ENCODE results near the gene OGT. TPM values are rescaled to one million over a fixed set of nuclear protein-coding genes. Genes with fewer than 3 reads are reported as not detected.

Gene OGT
- total and polyA plus RNA-seq, 5 experiments from 2014 or later, result 29.7 to 675 (median 32.7) TPM

Other genes with a start within 250 kb of the OGT start
- 100 to 1,000 TPM; 372 to 387 TPM for gene NONO, start 249.5 kb upstream of the OGT start, total RNA-seq
- gene NONO, start 249.5 kb upstream of the OGT start, polyA plus RNA-seq, result 100 to 1,000 TPM; 177 to 199 (median 193) TPM
- 1 to 10 TPM; 5.8 to 6.7 TPM for gene ITGB1BP2, start 231.4 kb upstream of the OGT start, total RNA-seq
- gene ITGB1BP2, start 231.4 kb upstream of the OGT start, polyA plus RNA-seq, result not detected
- gene TAF1, start 166.7 kb upstream of the OGT start, total RNA-seq, result 10 to 100 TPM; 82.0 to 84.7 TPM
- 10 to 100 TPM in 1 of 3 donors, 1 to 10 TPM in 2; 4.3 to 10.2 (median 9.9) TPM for gene TAF1, start 166.7 kb upstream of the OGT start, polyA plus RNA-seq
- gene GCNA, start 45.3 kb downstream of the OGT start, total RNA-seq, result 10 to 100 TPM; 11.6 to 12.1 TPM
- gene GCNA, start 45.3 kb downstream of the OGT start, polyA plus RNA-seq, result 1 to 10 TPM in 1 of 3 donors, under 1 TPM in 2; 0.34 to 1.3 (median 0.77) TPM
- gene CXCR3, start 85.4 kb downstream of the OGT start, total RNA-seq, result 10 to 100 TPM; 10.4 to 10.5 TPM
- 10 to 100 TPM; 23.5 to 34.7 (median 33.6) TPM for gene CXCR3, start 85.4 kb downstream of the OGT start, polyA plus RNA-seq
- gene CXorf49, start 185.2 kb downstream of the OGT start, total RNA-seq, result not detected
- gene CXorf49, start 185.2 kb downstream of the OGT start, polyA plus RNA-seq, result not detected
- gene CXorf49B, start 230.2 kb downstream of the OGT start, total RNA-seq, result not detected
- gene CXorf49B, start 230.2 kb downstream of the OGT start, polyA plus RNA-seq, result not detected